T follicular helper cell (primary cell): Measurements from ENCODE around the gene ADAMTS2.
"Not testable (repeated sequence)": the region's sequence is repeated elsewhere in the genome, so short reads cannot be mapped to it uniquely, and the experiment has no call there.

ENCODE experiments used
- DNase-seq: peaks from one replicate; pipeline ENCODE4 v3.0.0-alpha.2; 2020; ENCODE audit warnings: low read depth

ADAMTS2 gene

GRCh38 chr5:179217356-179217755, 127.9 kb downstream of the ADAMTS2 start:
- DNase-seq: no peak

- not testable (repeated sequence) for DNase-seq
Observed at GRCh38 chr5:179216381-179216780, 128.9 kb downstream of the ADAMTS2 start.

DNA sequence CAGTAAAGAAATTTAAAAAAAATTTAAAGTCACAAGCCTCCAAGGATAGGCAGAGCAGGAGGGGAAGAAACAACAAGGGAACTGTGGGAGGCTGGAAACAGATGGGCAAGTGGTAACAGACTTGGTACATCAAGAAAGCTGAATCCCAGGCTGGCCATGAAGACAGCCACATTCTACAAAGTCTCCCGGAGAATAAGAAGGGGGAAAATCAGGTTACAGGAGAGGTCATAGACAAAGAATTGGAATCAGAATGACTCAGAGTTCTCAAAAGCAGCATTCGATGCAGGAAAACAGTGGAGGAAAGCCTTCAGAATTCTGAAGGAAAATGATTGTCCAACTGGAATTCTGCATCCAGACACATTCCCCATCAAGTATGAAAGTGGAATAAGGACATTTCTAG, 129.7 kb downstream of the ADAMTS2 start:
- DNase-seq: no peak

GRCh38 chr5:179214678-179215077, 130.6 kb downstream of the ADAMTS2 start:
- no peak for DNase-seq

DNA sequence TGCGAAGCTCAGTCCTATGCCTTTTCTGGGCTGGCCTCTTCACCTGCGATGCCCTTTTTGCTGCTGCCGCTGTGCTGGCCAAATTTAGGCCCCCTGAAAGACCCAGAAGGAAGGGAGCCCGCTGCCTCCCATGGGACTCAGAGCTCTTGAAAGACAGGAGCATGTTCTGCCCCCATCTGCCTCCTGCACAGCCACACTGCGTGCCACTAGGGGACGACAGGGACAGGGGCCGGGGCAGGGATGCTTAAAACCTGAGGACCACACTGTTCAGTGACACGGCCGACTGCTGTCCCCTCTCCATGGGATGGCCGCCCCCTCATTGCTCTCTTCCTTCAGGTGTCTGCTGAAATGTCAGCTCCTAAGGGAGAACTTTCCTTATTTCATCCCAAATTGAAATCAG, 132.4 kb downstream of the ADAMTS2 start:
- DNase-seq: no peak

GRCh38 chr5:179211631-179212030, 133.6 kb downstream of the ADAMTS2 start:
- no peak for DNase-seq

GRCh38 chr5:179211068-179211467, 134.2 kb downstream of the ADAMTS2 start:
- DNase-seq: no peak

DNA sequence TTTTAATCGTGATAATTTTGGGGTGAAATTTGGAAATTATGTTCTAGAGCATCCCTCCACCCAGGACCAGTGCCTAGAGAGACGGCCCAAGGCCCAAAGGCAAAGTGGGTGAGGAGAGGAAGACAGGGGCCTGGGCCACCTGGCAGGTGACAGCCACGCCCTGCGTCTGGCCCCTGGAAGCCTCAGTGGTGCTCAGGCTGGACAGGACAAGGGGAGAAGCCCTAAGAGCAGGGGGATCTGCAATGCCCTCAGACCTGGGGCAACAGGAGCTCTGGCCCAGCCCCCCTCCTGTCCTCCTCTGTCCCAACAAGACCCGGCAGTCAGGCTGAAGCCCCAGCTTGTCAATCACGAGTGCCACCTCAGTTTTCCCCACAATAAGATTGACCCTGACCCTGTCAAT, 134.8 kb downstream of the ADAMTS2 start:
- DNase-seq: no peak

GRCh38 chr5:179209359-179210150, 135.7 kb downstream of the ADAMTS2 start:
- DNase-seq: no peak

DNA sequence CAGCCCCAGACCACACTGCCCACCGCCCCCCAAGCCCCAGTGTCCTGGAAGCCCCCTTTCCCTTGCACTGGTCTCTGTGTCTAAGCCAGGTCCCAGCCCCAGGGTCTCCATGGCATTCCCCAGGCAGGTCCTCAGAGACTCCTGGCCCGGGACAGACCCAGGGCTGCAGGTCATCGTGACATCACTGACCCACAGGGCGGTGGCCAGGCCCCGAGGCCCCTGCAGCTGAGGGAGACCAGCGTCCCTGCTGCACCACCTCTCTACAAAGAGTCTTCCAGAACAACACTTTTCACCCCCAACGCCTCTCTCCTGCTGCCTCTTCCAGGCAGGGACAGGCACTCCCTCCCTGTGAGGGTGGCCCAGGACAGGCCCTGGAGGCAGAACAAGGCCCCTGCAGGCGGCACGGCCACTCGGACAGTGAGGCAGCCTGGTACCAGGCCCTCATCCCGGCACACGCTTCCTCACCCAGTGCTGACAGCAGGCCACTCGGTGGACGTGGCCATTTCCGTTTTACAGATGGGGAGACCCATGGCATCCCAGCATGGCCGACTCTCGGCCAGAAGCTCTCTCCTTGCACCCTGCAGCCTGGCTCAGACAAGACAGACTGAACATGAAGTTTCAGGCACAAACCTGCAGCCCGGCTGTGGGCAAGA, 136.4 kb downstream of the ADAMTS2 start:
- DNase-seq: no peak

DNA sequence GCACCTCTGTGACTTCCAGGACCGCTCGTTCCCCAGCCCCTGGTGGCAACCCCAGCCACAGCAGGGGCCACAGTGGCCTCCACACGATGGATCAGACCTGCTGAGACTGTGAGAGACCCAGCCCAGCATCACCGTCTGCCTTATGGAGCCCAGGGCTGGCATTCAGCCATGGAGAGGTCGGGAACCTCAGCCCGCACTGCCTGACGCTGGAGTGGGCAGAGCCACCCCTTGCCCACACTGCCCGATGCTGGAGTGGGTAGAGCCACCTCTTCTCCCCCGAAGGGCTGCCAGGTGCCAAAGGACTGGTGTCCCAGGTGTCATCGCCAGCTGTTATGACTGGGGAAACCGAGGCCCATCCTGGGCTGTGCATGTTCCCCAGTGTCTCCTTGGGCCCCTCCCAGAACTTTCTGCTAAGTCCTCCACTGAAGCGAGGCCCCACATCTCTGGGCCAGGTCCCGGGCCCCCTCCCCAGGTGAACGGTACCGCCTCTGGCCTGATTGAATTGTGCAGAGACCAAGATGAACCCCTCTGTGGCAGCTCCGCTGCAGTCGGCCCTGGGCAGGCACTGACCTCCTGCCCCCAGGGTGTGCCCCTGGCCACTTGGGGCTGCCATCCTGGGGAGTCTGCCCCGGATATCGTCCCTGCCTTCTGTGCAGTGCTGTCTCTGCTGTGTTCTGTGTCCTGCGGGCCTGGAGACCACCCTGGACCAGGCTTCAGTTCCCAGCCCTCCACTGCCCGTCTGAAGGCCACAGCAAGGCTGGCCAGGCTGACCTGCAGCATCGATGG, 137.1 kb downstream of the ADAMTS2 start:
- no peak for DNase-seq

DNA sequence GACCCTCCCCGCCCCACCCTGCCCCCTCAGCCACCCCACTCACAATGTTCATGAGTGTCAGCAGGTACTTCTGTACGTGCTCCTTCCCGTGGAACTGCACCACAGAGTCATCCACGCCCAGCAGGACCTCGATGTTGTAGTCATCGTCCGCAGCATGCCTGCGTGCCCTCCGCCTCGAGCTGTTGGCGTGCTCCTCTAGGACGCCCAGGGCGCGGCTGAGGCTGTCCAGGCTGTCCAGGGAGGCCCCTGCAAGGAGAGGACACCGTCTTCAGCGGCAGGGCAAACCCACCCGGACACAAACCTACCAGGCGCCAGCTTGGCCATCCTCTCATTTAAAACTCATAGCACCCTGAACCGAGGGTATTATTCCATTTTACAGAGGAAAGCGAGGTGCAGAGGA, 137.8 kb downstream of the ADAMTS2 start:
- no peak for DNase-seq

GRCh38 chr5:179206366-179206765, 138.9 kb downstream of the ADAMTS2 start:
- no peak for DNase-seq

GRCh38 chr5:179205277-179205676, 140.0 kb downstream of the ADAMTS2 start:
- DNase-seq: no peak

DNA sequence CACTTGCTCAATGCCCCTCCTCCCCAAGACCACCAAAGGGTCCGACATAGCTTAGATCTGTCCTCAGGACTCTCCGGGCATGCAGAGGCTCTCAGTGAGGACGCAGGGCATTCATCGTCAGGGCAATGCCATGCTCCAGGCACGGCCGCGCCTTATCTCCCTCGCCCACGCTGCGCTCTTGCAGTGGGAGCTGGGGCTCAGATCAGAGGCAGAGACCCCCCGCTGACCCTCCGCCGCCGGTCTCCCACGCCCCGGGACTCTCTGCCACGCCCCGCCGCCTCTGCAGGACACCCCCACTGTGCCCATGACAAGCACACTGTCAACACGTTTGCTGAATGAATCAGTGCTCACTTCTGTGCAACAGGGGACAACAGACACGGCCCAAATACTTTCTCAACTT, 140.7 kb downstream of the ADAMTS2 start:
- no peak for DNase-seq

DNA sequence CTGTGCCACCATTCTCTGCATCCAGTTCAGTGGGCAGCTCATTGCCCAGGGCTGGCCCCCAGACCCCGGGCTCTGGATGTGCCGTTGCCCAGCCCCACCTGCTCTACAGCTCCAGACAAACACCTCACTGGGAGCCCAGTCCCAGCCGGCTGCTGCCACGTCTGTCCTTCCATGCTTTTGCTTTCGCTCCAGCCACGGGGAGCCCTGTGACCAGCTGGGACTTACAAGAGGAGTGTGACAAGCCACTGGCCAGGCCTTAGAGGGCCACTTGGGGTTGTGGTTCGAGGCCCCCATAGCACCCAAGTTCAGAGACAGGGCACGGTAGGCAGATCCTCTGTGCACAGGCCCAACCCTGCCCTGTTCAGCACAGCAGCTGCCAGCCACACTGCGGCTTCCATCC, 142.0 kb downstream of the ADAMTS2 start:
- DNase-seq: no peak

DNA sequence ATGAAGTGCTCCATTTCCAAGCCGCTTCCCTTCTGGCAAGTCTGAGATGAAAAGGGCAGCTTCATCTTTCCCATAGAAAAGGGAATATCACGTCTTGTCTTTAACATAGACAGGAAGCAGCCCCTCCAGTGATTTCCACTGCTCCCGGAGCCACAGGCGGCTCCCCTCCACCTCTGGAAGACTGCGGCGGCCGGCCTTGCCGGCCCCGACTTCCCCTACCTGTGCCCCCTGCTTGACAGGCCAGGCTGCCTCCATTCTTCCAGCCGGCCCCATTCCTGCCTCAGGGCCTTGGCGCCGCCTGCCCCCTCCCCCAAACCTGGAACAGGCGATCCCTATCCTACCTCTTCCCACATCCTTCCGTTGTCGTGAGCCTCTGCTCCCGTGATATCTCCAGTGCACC, 143.3 kb downstream of the ADAMTS2 start:
- DNase-seq: no peak

- no peak for DNase-seq
Observed at GRCh38 chr5:179199246-179199645, 146.0 kb downstream of the ADAMTS2 start.

DNA sequence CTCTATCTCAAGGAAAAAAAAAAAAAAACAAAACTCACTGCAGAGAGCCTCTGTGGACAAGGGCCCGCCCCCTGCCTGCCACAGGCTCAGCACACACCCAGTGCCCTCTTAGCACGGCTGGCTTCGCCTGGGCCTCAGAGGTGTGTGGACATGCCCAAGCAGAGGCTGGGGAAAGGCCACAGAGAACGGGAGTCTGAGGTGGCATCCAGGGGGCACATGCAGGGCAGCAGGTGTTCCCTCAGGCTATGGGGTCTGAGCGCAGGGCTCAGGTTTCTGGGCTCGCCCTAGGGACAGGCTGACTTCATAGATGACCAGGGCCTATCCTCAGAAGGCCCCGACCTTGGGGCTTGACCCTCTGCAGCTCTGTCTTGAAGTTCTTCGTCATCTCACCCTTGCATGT, 146.4 kb downstream of the ADAMTS2 start:
- no peak for DNase-seq

- no peak for DNase-seq
Observed at GRCh38 chr5:179196405-179197079, 148.7 kb downstream of the ADAMTS2 start.

DNA sequence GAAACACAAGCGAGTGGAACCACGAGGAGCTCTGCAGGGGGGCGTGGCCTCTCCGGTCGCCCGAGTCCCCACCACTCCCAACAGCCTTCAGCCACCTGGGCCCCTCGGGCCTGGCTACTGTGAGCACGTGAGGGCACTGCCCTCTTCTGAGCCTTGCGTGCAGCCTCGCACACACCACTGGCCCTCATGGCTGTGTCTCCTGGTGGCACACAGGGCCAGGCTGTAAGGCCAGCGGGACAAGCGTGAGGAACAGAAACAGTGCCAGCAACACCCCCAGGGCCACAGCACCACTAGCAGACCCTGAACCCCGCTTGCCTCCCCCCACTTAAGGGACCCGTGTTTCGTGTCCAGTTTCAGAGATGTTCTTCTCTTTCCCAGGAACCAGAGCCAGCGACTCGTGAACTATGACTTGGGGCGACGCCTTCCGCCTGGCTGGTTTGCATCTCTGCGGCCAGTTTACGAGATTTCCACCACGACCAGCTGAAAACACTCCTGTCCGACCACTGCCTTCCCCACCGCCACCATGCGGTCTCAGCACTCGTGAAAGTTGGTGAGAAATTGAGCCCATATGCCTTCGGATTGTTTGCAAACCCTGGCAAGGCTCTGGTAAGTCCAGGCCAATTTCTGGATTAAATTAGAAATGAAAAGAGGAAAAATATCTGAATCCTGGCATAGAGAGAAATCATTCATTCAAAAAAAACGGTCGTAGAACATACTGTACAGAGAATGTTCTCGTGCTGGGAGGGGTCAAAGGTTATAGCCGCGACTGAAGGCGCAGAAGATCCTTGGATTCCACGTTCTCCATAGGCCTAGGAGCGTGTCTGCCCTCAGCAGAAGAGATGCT, 149.5 kb downstream of the ADAMTS2 start:
- no peak for DNase-seq
